PC-3 (cell line): Measurements from ENCODE around the gene TINAGL1. TPM values are rescaled to one million over a fixed set of nuclear protein-coding genes. Genes with fewer than 3 reads are reported as not detected.

Experiments used
- ATAC-seq: fragments of 200-7000 bp; cut with Tn5 transposase; 2 replicates; pipeline ENCODE4 v1.9.1; 2020; ENCODE audit warnings: mild to moderate bottlenecking, moderate library complexity
- BruUV-seq: library from RNA; stranded (reverse); fragments of 400-500 nt; replicated peaks from 2 replicates; lab custom pipeline; 2021; lab: Mats Ljungman, UMichigan
- CTCF ChIA-PET: fragments of 300-600 bp; sonication (Branson Sonifier 250); formaldehyde crosslinking; loops from one replicate; lab custom pipeline; 2022; ENCODE audit warnings: antibody characterized with exemption; lab: Charles Lee
- POLR2A ChIA-PET: fragments of 300-600 bp; sonication (Branson Sonifier 250); formaldehyde crosslinking; loops from one replicate; lab custom pipeline; 2022; ENCODE audit warnings: antibody characterized with exemption; ENCODE audit not compliant: unreplicated experiment; lab: Charles Lee
- DNase-seq: peaks from one replicate; pipeline ENCODE4 v3.0.0-alpha.2; 2015
- H2AFZ ChIP-seq: fragments of 300-600 bp; sonication (generic); 2 replicates; pipeline ENCODE4 v1.6.0; 2016; ENCODE audit warnings: antibody characterized with exemption, low read length
- H3F3A ChIP-seq: fragments of 300-600 bp; sonication (generic); one replicate; pipeline ENCODE4 v1.6.0; 2017; ENCODE audit warnings: antibody characterized with exemption, low read length, control low read depth, mild to moderate bottlenecking; ENCODE audit not compliant: unreplicated experiment
- H3K27ac ChIP-seq: fragments of 300-600 bp; sonication (generic); 2 replicates; pipeline ENCODE4 v1.5.1; 2016; ENCODE audit warnings: mild to moderate bottlenecking, low read length
- H3K27me3 ChIP-seq: fragments of 300-600 bp; sonication (generic); 2 replicates; pipeline ENCODE4 v1.6.1; 2016; ENCODE audit warnings: low read length, mixed read lengths
- H3K36me3 ChIP-seq: fragments of 300-600 bp; sonication (generic); 2 replicates; pipeline ENCODE4 v1.6.1; 2016; ENCODE audit warnings: low read depth, mixed run types, low read length, mixed read lengths
- H3K4me1 ChIP-seq: fragments of 300-600 bp; sonication (generic); 2 replicates; pipeline ENCODE4 v1.5.1; 2016; ENCODE audit warnings: low read length; ENCODE audit not compliant: insufficient read depth
- H3K4me2 ChIP-seq: fragments of 300-600 bp; sonication (generic); 2 replicates; pipeline ENCODE4 v1.6.0; 2016; ENCODE audit warnings: low read length
- H3K4me3 ChIP-seq: fragments of 300-600 bp; sonication (generic); 2 replicates; pipeline ENCODE4 v1.5.1; 2016; ENCODE audit warnings: mild to moderate bottlenecking, low read length, mixed read lengths
- H3K79me2 ChIP-seq: fragments of 300-600 bp; sonication (generic); 2 replicates; pipeline ENCODE4 v1.6.1; 2017; ENCODE audit warnings: low read length, mixed read lengths
- H3K9ac ChIP-seq: fragments of 300-600 bp; sonication (generic); 2 replicates; pipeline ENCODE4 v1.6.0; 2016; ENCODE audit warnings: mild to moderate bottlenecking, low read length
- H3K9me2 ChIP-seq: fragments of 300-600 bp; sonication (generic); replicated peaks from 2 replicates; pipeline ENCODE4 v1.6.1; 2016; ENCODE audit warnings: mixed run types, low read length, mixed read lengths
- H3K9me3 ChIP-seq: fragments of 300-600 bp; sonication (generic); 2 replicates; pipeline ENCODE4 v1.6.1; 2016; ENCODE audit warnings: low read length, mixed read lengths
- H4K20me1 ChIP-seq: fragments of 300-600 bp; sonication (generic); 2 replicates; pipeline ENCODE4 v1.6.1; 2016; ENCODE audit warnings: low read length, mixed read lengths
- EZH2 ChIP-seq: fragments of 300-600 bp; sonication (generic); IDR thresholded peaks from one replicate; pipeline ENCODE4 v1.6.1; 2017; ENCODE audit warnings: antibody characterized with exemption, mild to moderate bottlenecking, low read length; ENCODE audit not compliant: unreplicated experiment
- EZH2phosphoT487 ChIP-seq: fragments of 300-600 bp; sonication (generic); IDR thresholded peaks from 2 replicates; pipeline ENCODE4 v1.6.1; 2018; ENCODE audit warnings: mild to moderate bottlenecking, antibody characterized with exemption, low read length, borderline replicate concordance
- intact Hi-C: fragments of 100-400 bp; cut with micrococcal nuclease; formaldehyde crosslinking; loops from 2 replicates; pipeline ENCODE4 v1.9.0; 2023
- total RNA-seq: library from RNA; depleted of rRNA; stranded (reverse); fragments of >200 nt; gene quantifications from 2 replicates; pipeline ENCODE4 v1.2.3, GENCODE V29; 2014
- TF ChIP-seq, protein P1 (sequence below): fragments of 300-600 bp; sonication (generic); conservative IDR thresholded peaks from 2 replicates; pipeline ENCODE4 v1.5.1; 2017; ENCODE audit warnings: antibody characterized with exemption, low read depth, mild to moderate bottlenecking, low read length

The TINAGL1 gene
- total RNA-seq, 1 experiment from 2014 or later, result 176 TPM

DNA sequence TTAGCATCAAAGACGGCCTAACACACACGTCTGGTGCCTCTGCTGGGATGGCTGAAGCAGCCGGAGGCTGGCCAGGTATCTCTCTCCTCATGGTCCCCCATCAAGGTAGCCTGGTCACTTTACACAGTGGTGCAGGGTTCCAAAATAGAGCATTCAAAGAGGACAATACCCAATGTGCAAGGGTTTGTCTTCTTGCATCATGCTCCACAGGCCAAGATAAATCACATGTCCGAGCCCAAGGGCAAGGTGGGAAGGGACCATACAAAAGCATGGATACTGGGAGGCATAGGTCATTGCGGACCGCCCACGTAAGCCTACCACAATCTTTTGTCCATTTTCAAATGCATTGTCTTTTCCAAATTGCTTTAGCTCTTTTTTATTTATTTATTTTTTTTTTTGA lies 23.8 kb upstream of the TINAGL1 start:
- intact Hi-C loops, result no loop called here

DNA sequence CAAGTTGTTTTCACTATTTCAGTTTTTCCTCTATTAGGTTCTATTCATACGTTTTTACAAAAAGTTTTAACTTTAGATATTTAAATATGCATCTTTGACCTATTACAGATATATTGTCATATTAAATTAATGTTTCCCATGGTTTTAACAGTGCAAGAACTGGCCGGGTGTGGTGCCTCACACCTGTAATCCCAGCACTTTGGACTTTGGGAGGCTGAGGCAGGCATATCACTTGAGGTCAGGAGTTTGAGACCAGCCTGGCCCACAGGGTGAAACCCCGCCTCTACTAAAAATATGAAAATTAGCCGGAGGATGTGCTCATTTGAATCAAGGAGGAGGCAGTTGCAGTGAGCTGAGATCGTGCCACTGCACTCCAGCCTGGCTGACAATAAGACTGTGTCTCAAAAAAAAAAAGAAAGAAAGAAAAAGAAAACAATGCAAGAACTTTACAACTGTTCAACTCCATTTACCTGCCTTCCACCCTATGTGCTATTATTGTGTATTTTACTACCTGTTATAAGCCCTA lies 19.8 kb upstream of the TINAGL1 start:
- H3F3A ChIP-seq, result no peaks in the 10 kb centered on the region
- ChIA-PET POLR2A (no interaction called here), CTCF (no interaction called here)
- H3K4me1 ChIP-seq, result no peaks in the 10 kb centered on the region
- ATAC-seq (no peak), DNase-seq (no peak)
- no peaks in the 10 kb centered on the region for H3K79me2 ChIP-seq
- TF ChIP-seq EZH2phosphoT487 (no peak), EZH2 (no peak)
- TF ChIP-seq, protein P1, sequence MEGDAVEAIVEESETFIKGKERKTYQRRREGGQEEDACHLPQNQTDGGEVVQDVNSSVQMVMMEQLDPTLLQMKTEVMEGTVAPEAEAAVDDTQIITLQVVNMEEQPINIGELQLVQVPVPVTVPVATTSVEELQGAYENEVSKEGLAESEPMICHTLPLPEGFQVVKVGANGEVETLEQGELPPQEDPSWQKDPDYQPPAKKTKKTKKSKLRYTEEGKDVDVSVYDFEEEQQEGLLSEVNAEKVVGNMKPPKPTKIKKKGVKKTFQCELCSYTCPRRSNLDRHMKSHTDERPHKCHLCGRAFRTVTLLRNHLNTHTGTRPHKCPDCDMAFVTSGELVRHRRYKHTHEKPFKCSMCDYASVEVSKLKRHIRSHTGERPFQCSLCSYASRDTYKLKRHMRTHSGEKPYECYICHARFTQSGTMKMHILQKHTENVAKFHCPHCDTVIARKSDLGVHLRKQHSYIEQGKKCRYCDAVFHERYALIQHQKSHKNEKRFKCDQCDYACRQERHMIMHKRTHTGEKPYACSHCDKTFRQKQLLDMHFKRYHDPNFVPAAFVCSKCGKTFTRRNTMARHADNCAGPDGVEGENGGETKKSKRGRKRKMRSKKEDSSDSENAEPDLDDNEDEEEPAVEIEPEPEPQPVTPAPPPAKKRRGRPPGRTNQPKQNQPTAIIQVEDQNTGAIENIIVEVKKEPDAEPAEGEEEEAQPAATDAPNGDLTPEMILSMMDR, result no peak
- BruUV-seq, result no TSS peak
- intact Hi-C loops, result no loop called here
- no peaks in the 10 kb centered on the region for H3K36me3 ChIP-seq
- H3K9me3 ChIP-seq, result no peaks in the 10 kb centered on the region
- no peak overlapping the region for H3K4me3 ChIP-seq
- H4K20me1 ChIP-seq, result no peaks in the 10 kb centered on the region
- no peak overlapping the region for H3K9ac ChIP-seq
- no peak overlapping the region for H2AFZ ChIP-seq
- H3K27ac ChIP-seq, result no peak overlapping the region
- no peaks in the 10 kb centered on the region for H3K9me2 ChIP-seq
- no peak overlapping the region for H3K4me2 ChIP-seq
- H3K27me3 ChIP-seq, result no peaks in the 10 kb centered on the region

More for the DNA sequence above, 23.8 kb upstream of the TINAGL1 start:
- Histone ChIP-seq H3K4me1 (peaks cover 24% of the 10 kb centered on the region), H3K9me3 (no peaks in the 10 kb centered on the region), H3K9me2 (no peaks in the 10 kb centered on the region), H3K9ac (no peak overlapping the region), H3K27ac (no peak overlapping the region), H3K4me2 (no peak overlapping the region), H2AFZ (no peak overlapping the region), H3K79me2 (no peaks in the 10 kb centered on the region), H3F3A (peaks cover 6% of the 10 kb centered on the region), H3K4me3 (no peak overlapping the region), H4K20me1 (no peaks in the 10 kb centered on the region), H3K27me3 (no peaks in the 10 kb centered on the region), H3K36me3 (no peaks in the 10 kb centered on the region)
- no peak for DNase-seq
- TF ChIP-seq EZH2 (no peak), EZH2phosphoT487 (no peak)
- TF ChIP-seq, protein P1, result no peak
- ChIA-PET CTCF (no interaction called here), POLR2A (no interaction called here)
- no TSS peak for BruUV-seq
- ATAC-seq, result no peak

DNA sequence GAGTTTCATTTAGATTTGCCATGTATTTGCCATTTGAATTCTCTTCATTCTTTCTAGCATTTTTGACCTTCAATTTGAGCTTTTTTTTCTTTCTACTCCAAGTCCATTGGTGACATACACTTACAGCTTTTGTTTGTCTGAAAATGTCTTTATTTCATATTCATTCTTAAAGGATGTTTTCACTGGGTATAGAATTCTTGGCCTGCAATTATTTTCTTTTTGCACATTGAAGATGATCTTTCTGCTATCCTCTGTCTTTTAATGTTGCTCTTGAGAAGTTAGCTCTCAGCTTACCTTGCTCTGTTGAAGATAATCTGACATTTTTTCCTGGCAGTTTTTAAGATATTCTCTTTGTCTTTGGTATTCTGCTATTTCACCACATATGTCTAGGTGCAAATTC lies 16.6 kb upstream of the TINAGL1 start:
- TF ChIP-seq EZH2phosphoT487, result no peak
- no peak for TF ChIP-seq EZH2
- TF ChIP-seq, protein P1, result no peak
- Histone ChIP-seq H2AFZ (no peak overlapping the region), H3K9ac (no peak overlapping the region), H3K9me2 (no peaks in the 10 kb centered on the region), H3K9me3 (no peaks in the 10 kb centered on the region), H3K4me1 (peaks cover 28% of the 10 kb centered on the region), H4K20me1 (no peaks in the 10 kb centered on the region), H3F3A (no peaks in the 10 kb centered on the region), H3K27ac (no peak overlapping the region), H3K27me3 (no peaks in the 10 kb centered on the region), H3K4me2 (no peak overlapping the region), H3K79me2 (no peaks in the 10 kb centered on the region), H3K36me3 (no peaks in the 10 kb centered on the region), H3K4me3 (no peak overlapping the region)
- intact Hi-C loops, result no loop called here
- no TSS peak for BruUV-seq
- DNase-seq (no peak), ATAC-seq (no peak)
- ChIA-PET CTCF (no interaction called here), POLR2A (interaction anchor here (0.6 kb wide), 1 partner anchor 14 kb away, joined by 3 read pairs; no protein-coding TSS in a partner anchor)
